Measurements from ENCODE around the gene CNPY1. TPM values are rescaled to one million over a fixed set of nuclear protein-coding genes. Genes with fewer than 3 reads are reported as not detected.

The CNPY1 gene
- total and polyA plus RNA-seq, 2 of the 8 experiments (the other 6 are each of a cell fraction or from before 2014, with no cell fraction given): not detected

DNA sequence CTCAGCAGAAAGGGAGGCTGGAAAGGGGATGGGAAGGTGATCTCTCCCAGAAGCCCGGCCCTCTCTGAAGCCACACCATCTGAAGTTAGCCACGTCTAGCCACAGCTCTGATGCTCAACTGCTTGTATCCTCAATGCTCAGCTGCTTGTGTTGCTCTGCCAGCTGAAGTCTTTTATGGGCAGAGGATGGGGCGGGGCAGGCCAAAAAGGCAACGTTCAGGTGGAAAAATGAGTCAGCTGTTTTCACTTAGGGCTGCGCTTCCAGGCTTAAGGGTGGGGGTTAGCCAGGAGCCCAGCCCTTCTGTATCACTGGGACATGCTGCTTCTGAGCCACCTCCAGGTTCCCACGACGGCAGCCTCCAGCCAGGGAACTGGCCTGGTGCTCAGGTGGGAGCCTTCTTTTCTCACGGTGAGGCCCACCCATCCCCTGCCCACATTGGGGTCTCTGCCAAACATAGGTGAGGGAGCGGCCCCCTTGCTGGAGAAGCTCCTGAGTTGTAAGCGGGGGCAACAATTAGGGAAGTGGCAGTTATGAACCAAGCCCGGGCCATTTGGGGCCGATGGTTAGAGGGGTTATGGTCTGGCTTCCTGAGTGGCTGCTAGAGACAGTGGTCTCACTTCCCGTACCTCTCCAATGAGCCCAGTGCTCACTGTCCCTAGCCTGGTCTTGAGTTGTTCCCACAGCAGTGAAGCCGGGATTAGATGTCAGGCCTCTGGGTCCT is 44.9 kb upstream of the CNPY1 start (continued):
- TF ChIP-seq, protein P1, sequence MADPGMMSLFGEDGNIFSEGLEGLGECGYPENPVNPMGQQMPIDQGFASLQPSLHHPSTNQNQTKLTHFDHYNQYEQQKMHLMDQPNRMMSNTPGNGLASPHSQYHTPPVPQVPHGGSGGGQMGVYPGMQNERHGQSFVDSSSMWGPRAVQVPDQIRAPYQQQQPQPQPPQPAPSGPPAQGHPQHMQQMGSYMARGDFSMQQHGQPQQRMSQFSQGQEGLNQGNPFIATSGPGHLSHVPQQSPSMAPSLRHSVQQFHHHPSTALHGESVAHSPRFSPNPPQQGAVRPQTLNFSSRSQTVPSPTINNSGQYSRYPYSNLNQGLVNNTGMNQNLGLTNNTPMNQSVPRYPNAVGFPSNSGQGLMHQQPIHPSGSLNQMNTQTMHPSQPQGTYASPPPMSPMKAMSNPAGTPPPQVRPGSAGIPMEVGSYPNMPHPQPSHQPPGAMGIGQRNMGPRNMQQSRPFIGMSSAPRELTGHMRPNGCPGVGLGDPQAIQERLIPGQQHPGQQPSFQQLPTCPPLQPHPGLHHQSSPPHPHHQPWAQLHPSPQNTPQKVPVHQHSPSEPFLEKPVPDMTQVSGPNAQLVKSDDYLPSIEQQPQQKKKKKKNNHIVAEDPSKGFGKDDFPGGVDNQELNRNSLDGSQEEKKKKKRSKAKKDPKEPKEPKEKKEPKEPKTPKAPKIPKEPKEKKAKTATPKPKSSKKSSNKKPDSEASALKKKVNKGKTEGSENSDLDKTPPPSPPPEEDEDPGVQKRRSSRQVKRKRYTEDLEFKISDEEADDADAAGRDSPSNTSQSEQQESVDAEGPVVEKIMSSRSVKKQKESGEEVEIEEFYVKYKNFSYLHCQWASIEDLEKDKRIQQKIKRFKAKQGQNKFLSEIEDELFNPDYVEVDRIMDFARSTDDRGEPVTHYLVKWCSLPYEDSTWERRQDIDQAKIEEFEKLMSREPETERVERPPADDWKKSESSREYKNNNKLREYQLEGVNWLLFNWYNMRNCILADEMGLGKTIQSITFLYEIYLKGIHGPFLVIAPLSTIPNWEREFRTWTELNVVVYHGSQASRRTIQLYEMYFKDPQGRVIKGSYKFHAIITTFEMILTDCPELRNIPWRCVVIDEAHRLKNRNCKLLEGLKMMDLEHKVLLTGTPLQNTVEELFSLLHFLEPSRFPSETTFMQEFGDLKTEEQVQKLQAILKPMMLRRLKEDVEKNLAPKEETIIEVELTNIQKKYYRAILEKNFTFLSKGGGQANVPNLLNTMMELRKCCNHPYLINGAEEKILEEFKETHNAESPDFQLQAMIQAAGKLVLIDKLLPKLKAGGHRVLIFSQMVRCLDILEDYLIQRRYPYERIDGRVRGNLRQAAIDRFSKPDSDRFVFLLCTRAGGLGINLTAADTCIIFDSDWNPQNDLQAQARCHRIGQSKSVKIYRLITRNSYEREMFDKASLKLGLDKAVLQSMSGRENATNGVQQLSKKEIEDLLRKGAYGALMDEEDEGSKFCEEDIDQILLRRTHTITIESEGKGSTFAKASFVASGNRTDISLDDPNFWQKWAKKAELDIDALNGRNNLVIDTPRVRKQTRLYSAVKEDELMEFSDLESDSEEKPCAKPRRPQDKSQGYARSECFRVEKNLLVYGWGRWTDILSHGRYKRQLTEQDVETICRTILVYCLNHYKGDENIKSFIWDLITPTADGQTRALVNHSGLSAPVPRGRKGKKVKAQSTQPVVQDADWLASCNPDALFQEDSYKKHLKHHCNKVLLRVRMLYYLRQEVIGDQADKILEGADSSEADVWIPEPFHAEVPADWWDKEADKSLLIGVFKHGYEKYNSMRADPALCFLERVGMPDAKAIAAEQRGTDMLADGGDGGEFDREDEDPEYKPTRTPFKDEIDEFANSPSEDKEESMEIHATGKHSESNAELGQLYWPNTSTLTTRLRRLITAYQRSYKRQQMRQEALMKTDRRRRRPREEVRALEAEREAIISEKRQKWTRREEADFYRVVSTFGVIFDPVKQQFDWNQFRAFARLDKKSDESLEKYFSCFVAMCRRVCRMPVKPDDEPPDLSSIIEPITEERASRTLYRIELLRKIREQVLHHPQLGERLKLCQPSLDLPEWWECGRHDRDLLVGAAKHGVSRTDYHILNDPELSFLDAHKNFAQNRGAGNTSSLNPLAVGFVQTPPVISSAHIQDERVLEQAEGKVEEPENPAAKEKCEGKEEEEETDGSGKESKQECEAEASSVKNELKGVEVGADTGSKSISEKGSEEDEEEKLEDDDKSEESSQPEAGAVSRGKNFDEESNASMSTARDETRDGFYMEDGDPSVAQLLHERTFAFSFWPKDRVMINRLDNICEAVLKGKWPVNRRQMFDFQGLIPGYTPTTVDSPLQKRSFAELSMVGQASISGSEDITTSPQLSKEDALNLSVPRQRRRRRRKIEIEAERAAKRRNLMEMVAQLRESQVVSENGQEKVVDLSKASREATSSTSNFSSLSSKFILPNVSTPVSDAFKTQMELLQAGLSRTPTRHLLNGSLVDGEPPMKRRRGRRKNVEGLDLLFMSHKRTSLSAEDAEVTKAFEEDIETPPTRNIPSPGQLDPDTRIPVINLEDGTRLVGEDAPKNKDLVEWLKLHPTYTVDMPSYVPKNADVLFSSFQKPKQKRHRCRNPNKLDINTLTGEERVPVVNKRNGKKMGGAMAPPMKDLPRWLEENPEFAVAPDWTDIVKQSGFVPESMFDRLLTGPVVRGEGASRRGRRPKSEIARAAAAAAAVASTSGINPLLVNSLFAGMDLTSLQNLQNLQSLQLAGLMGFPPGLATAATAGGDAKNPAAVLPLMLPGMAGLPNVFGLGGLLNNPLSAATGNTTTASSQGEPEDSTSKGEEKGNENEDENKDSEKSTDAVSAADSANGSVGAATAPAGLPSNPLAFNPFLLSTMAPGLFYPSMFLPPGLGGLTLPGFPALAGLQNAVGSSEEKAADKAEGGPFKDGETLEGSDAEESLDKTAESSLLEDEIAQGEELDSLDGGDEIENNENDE (IDR thresholded peaks at IDR 0.05; ENCODE audit: insufficient replicate concordance, low read length): no peak
- TF ChIP-seq FOSL1 (IDR thresholded peaks at IDR 0.05; ENCODE audit: insufficient read depth, low read depth, low read length): no peak
- TF ChIP-seq, protein P2, sequence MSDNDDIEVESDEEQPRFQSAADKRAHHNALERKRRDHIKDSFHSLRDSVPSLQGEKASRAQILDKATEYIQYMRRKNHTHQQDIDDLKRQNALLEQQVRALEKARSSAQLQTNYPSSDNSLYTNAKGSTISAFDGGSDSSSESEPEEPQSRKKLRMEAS (IDR thresholded peaks at IDR 0.05): no peak
- TF ChIP-seq PHF8 (conservative IDR thresholded peaks at IDR 0.05; ENCODE audit: low read depth, low read length): no peak
- no peak for TF ChIP-seq SIX5 (IDR thresholded peaks at IDR 0.05; ENCODE audit: low read depth, low read length)

Data from H1 (cell line).